GM21786 (cell line): ENCODE results near the gene CHP2.
"Not testable (repeated sequence)": the region's sequence is repeated elsewhere in the genome, so short reads cannot be mapped to it uniquely, and the experiment has no call there.

Experiments used
- ATAC-seq: cut with Tn5 transposase; IDR thresholded peaks from one replicate; pipeline ENCODE4 v1.9.1; 2021; ENCODE audit not compliant: unreplicated experiment

Gene CHP2

DNA sequence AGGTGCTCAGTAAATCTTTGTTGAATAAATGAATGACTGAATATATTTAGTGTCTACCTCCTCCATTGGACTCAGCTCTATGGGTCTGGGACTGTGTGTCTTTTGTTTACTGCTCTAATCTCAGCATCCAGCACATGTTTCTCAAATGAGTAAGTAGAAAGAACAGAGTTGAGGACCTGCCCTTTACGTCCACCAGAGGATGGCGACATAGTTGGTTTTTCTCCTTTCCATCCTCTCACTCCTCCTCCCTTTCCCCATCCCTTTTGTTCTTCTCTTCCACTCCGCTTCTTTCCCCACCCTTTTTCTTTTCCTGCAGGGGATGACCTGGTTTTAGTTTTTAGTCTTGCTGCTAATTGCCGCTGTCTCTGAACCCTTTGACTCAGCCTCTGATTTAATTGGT lies 12.1 kb upstream of the CHP2 start:
- ATAC-seq: no peak

DNA sequence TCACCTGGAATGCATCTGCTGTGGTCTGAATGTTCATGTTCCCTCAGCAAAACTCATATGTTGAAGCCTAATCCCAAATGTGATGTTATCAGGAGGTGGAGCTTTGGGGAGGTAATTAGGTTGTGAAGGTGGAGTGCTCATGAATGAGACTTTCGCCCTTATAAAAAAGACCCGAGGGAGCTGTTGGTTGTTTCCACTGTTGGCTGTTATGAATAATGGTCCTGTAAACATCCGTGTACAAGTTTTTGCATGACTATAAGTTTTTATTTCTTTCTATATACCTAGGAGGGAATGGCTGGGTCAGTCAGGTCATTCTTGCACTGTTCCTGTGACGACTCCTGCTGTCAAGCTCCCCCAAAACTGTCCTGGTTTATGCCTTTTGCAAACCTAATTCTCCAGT lies 9.6 kb upstream of the CHP2 start:
- no peak for ATAC-seq

DNA sequence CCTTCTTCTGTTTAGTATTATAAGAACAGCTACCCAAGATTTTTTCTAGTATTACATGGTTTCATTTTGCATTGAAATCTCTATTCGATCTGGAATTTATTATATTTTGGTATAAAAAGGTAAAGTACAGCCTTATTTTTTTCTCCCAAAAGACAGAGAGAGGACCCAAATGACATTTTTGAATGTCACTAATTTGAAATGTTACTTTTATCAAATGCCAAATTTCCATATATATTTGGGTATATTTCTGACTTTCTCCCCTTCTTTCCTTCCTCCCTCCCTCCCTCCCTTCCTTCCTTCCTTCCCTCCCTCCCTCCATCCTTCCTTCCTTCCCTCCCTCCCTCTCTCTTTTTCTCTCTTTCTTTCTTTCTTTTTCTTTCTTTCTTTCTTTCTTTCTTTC lies 6.2 kb upstream of the CHP2 start:
- no peak for ATAC-seq

DNA sequence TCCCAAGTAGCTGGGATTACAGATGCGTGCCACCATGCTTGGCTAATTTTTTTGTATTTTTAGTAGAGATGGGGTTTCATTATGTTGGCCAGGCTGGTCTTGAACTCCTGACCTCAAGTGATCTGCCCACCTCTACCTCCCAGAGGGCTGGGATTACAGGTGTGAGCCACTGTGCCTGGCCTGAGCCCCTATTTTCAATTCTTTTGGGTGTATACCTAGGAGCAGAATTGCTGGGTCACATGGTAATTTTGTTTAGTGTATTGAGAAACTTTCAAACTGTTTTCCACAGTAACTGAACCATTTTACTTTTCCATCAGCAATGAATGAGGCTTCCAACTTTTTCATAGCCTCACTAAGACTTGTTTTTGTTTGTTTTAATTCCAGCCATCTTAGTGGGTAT lies 3.8 kb upstream of the CHP2 start:
- ATAC-seq: not testable (repeated sequence)

DNA sequence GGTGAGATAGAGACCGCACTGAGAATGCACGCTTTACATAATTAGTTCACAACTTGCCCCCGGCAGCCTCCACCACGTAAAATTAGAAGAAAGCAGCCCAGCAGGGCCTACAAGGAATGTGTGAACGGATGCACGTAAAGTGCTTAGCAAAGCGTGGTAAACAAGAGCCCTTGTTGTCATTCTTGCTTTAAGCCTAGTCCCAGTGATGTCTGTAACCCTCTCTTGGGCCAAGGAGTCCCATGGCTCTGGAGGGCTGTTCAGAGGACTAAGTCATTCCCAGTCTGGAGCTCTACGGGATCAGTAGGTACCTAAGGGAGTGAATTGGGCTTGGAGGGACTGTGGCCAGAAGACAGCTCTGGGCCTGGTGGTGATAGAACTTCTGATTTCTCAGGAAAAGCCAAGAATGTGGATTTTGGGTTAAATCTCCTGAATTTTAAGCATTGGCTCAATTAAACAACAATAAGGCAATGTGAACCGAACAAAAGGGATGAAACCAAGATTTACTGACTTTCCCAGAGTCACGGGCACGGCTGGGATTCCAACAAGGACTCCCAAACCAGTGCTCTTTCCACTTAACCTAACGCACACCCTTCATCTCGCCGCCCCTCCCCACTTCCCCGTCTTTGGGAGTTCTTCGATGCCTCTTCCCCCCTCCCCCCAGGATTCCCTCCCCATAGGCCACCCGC lies 775 bp upstream of the CHP2 start:
- no peak for ATAC-seq

DNA sequence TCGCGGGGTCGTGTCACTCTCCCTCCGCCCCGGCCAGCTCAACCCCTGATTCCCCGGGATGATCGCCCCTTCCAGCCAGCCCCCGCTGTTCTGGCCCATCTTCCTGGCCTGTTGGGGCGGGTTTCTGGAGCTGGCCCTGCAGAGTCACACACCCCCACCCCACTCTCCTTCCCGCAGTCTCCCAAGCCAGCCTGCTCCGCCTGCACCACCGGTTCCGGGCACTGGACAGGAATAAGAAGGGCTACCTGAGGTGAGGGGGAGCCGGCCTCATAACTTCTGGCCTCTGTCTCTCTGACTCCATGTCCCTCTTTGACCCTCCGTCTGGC lies 621 bp downstream of the CHP2 start:
- ATAC-seq: no peak

DNA sequence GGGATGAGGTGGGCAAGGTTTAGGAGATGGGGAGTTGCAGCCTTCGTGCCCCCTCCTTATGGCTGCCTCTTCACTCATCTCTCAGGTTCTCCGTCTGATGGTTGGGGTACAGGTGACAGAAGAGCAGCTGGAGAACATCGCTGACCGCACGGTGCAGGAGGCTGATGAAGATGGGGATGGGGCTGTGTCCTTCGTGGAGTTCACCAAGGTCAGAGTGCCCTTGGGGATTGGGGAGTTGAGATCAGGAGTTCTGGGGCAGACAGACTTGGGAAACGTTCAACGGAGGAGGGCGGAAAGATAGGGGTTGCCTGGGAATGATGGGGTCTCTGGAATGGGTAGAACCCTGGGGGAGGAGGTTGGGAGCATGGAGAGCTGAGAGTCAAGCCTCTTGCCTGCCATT lies 2.3 kb downstream of the CHP2 start:
- no peak for ATAC-seq

DNA sequence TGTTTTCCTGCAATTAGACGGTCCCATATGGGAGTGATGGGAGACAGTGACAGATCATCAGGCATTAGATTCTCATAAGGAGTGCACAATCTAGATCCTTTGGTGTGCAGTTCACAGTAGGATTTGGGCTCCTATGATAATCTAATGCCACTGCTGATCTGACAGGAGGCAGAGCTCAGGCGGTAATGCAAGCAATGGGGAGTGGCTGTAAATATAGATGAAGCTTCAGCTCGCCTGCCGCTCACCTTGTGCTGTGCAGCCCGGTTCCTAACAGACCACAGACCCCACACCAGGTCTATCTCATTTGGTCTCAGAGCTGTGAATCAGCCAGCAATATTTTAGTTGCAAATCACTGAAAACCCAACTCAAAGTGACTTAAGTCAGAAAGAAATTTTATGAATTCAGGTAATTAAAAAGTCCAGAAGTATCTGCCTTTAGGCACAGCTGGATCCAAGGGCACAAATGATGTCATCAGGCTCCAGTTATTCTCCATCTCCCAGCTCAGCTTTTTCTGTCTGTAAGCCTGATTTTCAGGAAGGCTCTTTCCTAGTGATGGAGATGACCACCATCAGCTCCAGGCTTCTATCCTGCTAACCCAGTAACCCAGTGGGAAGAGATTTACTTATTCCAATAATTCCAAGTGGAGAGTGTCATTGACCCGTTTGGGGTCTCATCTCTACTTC lies 3.3 kb downstream of the CHP2 start:
- ATAC-seq: no peak

DNA sequence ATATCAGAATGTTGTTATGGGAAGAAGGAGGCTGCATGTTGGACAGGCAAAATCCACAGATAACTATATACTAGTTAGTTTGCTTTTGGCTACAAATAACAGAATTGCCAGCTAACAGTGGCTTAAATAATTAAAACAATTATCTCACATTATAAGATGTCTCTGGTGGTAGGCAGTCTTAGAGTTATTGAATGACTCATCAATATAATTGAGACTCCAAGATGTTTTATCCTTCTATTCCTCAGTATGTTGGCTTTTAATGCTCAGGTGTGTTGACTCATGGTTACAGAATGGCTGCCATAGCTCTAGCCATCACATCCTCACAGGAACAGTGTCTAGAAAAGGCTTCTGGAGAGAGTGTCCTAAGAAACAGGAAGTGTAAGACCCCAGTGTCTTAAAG lies 11.1 kb downstream of the CHP2 start:
- ATAC-seq: no peak

DNA sequence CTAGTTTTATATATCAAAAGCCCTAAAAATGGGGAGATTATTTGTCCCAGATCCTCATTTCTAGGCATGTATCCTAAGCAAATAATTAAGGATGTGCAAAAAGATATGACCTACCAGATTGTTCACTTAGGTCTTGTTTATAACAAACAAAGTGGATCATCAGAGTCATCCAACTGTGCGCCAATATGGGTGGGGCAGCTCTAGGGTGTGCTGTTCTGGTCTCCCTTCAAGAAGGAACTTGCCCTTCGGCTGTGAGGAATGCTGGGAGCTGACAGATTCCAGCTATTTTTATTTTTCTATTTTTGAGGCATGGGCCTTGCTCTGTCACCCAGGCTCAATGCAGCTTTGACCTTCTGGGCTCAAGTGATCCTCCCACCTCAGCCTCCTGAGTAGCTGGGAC lies 13.8 kb downstream of the CHP2 start:
- ATAC-seq: no peak

DNA sequence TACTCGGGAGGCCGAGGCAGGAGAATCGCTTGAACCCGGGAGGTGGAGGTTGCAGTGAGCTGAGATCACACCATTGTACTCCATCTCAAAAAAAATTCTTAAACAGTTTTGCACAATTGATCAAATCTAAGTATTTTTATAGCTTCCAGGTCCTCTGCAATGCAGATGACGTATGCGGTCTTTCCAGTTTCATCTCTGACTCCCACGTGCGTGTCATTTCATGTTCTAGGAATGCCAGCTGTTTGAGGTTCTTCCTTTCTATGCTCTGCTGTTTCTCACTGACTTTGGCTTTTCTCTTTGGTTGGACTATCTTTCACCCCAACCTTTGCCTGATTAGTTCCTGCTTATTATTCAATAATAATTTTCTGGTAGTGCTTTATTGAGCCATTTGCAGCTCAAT lies 16.2 kb downstream of the CHP2 start:
- no peak for ATAC-seq

DNA sequence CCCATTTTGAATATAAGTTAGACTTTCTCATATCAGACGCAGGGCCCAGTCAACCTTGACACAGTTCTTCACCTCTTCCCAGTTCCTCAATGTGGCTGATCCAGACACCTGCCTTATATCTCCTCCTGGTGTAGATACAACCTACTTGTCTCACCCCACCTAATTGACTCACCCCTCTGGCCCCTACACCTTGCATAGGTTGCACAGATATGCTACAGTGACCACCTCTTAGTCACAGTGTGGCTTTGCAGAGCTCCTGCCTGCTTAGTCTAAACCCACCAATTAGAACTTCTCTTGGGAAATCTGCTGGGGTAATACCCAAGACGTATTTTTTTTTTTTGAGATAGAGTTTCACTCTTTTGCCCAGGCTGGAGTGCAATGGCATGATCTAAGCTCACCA lies 16.8 kb downstream of the CHP2 start:
- no peak for ATAC-seq

DNA sequence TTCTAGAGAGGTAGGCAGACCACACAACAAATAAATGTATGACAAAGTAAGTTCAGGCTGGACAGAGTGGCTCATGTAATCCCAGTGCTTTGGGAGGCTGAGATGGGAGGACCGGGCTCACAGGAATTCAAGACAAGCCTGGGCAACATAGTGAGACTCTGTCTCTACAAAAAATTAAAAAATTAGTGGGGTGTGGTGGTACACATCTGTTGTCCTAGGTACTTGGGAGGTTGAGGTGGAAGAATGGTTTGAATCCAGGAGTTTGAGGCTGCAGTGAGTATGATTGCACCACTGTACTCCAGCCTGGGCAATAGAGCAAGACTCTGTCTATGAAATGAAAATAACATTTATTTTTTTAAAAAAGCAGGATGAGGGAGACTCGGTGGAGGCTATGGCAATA lies 18.5 kb downstream of the CHP2 start:
- ATAC-seq: no peak

DNA sequence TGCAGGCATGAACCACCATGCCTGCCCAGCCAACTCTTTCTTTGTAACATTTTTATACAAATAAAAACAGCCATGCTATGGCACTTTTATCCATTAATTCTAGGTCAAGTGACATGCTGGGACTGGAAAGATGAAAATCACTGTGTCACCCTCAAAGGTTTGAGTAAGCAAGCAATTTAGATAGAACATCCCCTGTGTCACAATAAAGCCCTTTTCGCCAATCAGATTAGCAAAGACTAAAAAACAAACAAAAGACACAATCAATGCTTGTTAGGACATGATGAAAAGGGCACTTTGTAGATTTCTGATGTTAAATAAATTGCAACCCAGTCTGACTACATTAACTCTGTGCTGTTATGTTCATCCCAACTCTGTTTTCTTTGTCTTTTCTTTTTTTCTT lies 26.4 kb downstream of the CHP2 start:
- ATAC-seq: no peak

DNA sequence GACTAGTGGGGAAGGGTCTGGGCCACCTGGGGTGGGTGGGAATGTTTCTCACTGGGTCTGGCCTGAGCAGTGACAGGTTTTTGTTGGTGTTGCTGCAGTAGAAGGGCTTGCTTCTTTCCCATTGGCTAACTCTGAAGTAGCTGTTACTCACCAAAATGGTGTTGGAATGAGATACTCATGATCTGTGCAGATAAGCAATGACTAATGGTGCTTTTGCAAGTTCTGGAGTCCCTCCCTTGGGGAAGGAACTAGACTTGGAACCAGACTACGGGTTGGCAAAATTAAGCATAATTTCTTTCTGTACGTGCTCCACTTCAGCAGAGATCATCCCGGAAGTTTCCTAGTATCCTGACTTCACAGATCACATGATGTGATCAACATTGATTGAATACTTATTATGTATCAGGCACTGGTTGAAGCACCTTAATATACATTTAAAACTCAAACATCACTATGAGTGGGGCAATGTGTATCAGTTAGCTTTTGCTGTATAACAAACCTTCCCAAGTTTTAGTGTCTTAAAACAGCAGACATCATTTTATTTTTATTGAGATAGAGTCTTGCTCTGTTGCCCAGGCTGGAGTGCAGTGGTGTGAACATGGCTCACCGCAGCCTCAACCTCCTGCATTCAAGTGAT lies 30.1 kb downstream of the CHP2 start:
- ATAC-seq: no peak

DNA sequence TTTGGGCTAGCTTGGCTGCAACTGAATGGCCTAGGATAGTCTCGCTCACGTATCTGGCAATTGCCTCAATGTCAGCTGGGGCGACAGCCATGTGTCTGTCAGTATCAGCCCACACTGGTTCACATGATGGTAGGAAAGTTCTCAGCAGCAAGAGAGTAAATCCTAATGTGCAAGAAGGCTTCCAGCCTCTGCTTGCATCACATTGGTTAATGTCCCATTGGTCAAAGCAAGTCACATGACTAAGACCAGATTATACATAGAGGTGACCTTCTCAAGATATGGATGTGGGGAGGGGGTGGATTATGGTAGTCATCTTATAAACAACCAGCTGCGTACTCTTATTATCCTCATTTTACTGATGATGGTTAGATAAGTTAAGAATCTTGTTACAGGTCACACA lies 31.0 kb downstream of the CHP2 start:
- no peak for ATAC-seq

DNA sequence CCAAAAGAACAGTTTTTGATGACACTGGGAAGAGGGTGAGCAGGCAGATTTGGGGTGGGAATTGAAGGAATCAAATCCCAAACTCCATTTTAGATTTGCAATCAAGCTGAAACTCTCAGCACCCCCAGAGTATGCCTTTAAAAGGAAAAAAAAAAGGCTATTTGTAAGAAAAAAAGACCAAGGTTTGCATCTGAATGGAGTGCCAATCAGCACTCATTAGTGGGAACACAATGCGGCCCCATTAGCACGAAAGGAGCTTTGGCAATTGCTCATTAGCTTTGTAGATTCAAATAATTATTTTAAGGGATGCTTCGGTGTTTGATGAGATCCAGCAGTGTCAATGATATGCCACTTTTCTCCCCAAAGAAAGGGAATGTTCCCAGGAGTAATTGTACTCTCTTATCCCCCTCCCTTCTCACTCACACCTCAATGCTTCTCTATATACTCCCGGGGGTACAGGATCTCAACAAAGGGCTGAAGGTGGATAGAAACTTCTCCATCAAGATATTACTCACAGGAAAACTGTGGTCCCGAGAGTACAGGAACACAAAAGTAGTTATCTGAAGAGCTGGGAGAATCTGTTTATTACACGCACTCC lies 32.2 kb downstream of the CHP2 start:
- no peak for ATAC-seq

DNA sequence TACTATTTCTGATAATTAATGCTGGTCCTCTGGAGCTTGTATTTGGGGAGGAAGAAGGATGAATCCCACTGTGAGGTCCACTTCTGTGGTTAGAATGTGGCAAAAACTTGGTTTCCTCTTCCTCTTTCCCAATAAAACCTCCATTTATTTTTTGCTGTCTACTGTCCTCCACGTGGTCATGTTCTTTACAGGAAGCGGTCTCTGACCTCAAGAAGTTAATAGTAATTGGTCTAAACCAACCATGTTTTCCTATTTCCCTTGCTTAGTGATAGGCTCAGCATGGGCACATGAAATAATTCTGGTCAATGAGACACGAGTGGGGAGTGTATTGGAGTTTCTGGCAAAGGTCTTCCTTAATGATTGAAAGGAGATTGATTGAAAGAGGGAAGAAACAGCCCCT lies 33.9 kb downstream of the CHP2 start:
- no peak for ATAC-seq

DNA sequence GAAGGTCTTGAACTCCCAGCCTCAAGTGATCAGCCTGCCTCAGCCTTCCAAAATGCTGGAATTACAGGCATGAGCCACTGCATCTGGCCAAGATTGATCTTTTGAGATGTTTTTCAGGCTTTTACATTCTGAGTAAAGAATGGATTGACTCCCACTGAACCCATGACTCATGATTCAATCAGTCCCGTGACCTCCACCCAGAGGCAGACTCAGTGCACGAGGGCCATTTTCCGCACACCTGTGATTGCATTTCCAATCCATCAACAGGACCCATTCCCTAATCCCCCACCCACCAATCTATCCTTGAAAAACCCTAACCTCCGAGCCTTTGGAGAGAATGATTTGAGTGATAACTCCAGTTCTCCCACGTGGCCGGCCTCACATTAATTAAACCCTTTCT lies 40.6 kb downstream of the CHP2 start:
- ATAC-seq: no peak

DNA sequence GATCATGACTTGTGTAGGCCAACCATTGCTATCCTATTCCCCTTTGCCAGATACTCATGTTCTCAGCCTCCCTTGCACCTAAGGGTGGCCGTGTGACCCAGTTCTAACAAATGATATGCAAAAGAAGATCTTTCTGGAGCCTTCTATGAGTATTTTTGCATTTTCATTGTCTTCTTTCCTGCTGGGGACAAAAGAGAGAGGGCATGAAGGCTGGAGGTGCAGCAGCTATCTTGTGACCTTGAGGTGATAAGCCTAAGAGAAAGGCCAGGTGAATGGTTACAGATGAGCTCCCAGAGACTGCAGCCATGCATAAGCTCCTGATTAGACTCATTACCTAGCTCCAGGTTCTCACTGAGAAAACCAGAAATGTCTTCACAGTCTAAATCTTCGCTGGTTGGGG lies 42.1 kb downstream of the CHP2 start:
- ATAC-seq: no peak

DNA sequence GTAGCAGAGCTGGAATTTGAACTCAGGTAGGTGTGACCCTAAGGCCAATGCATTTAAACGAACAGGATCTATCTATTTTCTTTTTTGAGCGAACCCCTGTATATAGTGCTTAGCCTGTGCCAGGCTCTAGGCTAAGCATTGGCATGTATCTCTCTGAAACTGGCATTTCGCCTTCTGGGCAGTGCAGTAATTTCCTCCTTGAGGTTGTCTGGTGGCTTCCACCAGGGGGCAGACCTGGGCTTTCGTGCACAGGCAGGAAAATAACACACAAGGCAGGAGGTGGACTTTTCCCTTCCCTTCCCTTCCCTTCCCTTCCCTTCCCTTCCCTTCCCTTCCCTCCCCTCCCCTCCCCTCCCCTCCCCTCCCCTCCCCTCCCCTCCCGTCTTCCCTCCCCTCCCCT lies 46.6 kb downstream of the CHP2 start:
- no peak for ATAC-seq

DNA sequence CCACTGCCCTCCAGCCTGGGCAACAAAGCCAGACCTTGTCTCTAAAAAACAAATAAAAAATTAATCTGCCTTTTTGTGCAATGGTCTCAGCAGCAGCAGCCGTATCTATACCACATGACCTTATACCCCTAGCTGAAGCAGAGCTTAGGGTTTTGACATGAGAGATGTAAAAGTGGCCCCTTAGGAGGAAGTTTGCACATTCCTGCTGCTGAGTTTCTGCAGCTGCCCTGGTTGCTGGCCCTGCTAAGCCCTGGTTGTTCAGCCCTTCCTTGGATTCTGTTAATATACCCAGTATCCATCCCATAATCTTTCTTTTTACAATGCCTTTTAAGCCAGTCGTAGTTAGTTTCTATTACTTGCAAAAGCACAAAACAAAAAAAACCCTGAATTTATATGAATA lies 48.0 kb downstream of the CHP2 start:
- ATAC-seq: no peak
